ENCODE results near the gene SHROOM2.

DNA sequence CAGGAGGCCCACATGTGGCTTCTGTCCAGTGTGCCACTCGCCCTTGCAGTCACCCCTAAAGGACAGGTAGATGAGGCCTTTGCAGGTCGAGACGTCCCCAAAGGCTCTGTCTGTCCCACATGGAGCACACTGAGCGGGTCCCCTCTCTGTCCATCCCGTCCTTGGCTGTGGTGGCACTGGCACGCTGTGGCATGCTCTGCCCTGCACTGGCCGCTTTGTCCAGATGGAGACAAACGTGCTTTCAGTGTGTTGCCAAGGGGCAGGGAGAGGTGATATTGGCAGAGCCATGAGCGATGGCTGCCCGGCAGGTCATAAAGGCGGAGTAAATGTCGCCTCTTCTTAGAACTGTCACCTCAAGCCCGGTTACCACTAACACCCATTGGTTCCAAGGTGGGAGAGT, 94.0 kb downstream of the SHROOM2 start:
- TF ChIP-seq SUZ12 (IDR thresholded peaks at IDR 0.05), result no peak
- no peak for TF ChIP-seq TARDBP (IDR thresholded peaks at IDR 0.05)
- no peak for TF ChIP-seq BHLHE40 (IDR thresholded peaks at IDR 0.05; ENCODE audit: borderline replicate concordance)
- TF ChIP-seq FOXA1 (IDR thresholded peaks at IDR 0.05), result no peak
- TF ChIP-seq NFRKB (IDR thresholded peaks at IDR 0.05), result no peak
- TF ChIP-seq L3MBTL2 (conservative IDR thresholded peaks at IDR 0.05), result no peak
- TF ChIP-seq ZNF384 (IDR thresholded peaks at IDR 0.05), result no peak
